NCI-H510A (cell line): ENCODE measurements around the gene PRKCZ.
"Not testable (repeated sequence)": the region's sequence is repeated elsewhere in the genome, so short reads cannot be mapped to it uniquely, and the experiment has no call there.

Source experiments
- DNase-seq: peaks from one replicate; lab custom pipeline; 2025; lab: John Stamatoyannopoulos, UW

The PRKCZ gene

GRCh38 chr1:2135441-2135841 is 85.2 kb downstream of the PRKCZ start:
- DNase-seq = no peak

GRCh38 chr1:2135941-2136340 is 85.7 kb downstream of the PRKCZ start:
- DNase-seq = no peak

DNA sequence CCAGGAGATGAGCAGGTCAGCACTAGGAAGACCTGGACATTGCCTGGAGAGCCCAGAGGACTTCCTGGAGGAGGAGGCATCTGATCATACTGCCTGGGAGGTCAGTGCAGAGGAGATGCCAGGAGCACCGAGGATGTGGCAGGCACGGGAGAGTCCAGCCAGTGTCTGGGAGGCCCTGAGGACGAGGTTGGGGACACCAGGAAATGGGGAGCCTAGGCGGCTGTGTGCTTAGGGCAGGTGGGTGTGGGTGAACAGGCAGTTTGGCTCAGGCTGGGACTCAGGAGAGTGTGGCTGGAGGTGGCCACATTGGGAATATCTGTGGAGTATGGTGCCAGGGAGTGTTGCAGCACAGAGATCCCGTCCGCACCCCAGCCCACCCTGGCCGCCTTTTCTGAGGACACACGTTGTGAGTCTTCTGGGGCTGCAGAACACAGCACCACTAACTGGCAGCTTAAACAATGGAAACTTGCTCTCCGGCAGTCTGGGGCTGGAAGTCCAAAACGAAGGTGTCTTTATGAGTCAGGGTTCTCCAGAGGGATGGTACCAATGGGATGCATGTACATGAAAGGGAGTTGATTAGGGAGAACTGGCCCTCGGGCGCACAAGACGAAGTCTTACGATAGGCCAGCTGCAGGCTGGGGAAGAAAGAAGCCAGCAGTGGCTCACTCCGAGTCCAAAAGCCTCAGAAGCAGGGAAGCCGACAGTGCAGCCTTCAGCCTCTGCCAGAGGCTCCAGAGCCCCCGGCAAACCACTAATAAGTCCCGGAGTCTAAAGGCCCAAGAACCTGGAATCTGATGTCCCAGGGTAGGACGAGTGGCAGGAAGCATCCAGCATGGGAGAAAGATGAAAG is 86.4 kb downstream of the PRKCZ start:
- no peak for DNase-seq

DNA sequence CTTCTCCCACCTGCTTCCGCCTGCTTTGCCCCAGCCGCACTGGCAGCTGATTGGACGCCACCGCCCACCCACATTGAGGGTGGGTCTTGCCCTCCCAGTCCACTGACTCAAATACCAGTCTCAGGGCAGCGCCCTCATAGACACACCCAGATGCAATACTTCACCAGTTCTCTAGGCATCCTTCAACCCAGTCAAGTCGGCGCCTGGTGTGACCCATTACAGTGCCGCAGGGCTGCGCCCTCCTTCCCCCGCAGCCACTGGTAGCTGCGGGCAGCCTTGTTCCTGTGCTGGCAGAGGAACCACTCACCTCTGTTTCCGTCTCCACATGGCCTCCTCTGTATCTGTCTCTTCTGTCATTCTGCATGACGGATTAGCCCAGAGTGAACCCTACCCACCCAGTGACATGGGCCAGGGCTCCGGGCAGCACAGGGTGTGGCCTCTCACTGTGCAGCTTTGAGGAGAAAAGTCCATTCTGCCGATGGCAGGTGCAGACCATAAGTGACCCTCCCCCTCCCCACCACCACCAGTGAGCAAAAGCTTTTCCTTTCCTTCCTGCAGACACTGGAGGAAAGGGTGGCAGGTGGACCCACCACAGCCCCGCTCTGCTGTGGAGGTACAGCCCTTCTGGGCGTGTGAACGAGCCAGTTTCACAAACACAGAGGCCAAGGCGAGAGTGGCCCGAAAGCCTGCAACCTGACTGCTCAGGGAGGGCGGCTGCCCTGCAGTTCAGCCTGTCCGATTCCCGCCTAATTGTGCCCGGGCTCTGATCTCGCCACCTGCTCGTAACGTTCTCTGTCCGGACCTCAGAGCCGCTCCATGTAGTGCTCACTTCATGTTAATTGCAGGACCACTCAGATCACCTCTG is 87.3 kb downstream of the PRKCZ start:
- no peak for DNase-seq

- DNase-seq = not testable (repeated sequence)
Measured at GRCh38 chr1:2139156-2139555, 88.9 kb downstream of the PRKCZ start.

DNA sequence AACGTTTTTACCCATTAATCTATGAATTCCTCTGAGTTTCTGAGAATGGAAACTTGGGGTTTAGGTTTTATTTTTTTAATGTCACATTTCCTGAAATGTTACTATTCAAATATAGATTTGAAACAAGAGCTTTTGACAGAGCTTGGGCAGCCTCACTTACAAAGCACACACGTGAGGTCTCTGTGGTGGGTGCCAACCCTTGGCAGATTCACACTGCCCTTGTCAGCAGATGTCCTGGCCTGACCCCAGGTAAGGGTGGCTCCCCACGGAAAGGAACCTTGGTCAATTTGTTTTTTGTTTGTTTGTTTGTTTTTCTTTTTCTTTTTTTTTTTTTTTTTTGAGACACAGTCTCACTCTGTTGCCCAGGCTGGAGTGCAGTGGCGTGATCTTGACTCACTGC is 90.8 kb downstream of the PRKCZ start:
- DNase-seq = no peak

- no peak for DNase-seq
Measured at GRCh38 chr1:2143814-2144500, 93.7 kb downstream of the PRKCZ start.

- no peak for DNase-seq
Measured at GRCh38 chr1:2144501-2145090, 94.4 kb downstream of the PRKCZ start.

- no peak for DNase-seq
Measured at GRCh38 chr1:2145946-2146835, 96.0 kb downstream of the PRKCZ start.

GRCh38 chr1:2146836-2147517 is 96.8 kb downstream of the PRKCZ start:
- no peak for DNase-seq

DNA sequence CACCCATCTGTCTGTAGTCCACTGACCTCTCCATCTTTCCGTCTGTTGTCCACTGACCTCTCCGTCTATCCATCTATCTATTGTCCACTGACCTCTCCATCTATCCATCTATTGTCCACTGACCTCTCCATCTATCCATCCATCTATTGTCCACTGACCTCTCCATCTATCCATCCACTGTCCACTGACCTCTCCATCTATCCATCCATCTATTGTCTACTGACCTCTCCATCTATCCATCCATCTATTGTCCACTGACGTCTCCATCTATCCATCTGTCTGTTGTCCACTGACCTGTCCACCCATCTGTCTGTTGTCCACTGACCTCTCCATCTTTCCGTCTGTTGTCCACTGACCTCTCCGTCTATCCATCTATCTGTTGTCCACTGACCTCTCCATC is 97.7 kb downstream of the PRKCZ start:
- not testable (repeated sequence) for DNase-seq

DNA sequence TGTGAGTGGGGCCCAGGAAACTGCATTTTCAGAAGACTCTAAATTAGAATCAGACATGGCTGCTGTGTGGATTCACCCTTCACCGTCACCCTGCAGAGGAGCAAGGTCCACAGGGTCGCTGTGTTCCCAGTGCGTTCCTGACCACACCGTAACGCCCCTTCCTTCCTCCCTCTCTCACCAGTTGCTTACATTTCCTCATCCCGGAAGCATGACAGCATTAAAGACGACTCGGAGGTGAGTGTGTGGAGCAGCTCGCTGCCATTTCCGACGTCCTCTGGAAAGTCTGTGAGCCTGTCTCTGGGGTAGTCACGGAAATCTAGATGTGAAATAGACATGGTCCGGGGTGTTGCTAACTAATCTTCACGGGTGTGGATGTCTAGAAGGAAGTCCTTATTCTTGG is 98.5 kb downstream of the PRKCZ start:
- no peak for DNase-seq

GRCh38 chr1:2150801-2151200 is 100.6 kb downstream of the PRKCZ start:
- no peak for DNase-seq

GRCh38 chr1:2151252-2151651 is 101.0 kb downstream of the PRKCZ start:
- DNase-seq = no peak

DNA sequence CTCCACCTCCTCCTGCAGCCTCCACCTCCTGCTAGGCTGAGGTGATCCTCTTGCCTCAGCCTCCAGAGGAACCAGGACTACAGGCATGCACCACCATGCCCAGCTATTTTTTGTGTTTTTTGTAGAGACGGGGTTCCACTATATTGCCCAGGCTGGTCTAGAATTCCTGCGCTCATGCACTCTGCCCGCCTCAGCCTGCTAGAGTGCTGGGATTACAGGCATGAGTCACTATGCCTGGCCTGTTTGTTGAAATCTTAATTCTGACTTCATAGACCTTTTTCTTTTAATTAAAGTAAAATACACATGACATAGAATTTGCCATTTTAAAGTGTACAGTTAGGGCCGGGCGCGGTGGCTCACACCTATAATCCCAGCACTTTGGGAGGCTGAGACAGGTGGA is 101.7 kb downstream of the PRKCZ start:
- no peak for DNase-seq

DNA sequence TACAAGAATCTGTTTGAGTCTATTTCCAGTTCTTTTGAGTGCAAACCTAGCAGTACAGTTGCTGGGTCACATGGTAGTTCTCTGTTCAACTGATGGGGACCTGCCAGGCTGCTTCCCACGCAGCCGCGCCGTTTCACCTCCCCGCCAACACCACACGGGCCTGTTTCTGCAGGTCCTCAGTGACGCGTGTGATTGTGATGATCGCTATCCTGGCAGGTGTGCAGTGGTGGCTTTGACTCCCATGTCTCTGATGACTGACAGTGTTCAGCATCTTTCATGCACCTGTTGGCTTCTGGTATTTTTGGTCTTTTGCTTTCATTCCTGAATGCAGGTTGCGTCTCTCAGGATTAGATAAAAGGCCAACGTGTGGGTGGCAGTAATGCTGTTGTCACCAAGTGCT is 102.7 kb downstream of the PRKCZ start:
- DNase-seq = no peak

DNA sequence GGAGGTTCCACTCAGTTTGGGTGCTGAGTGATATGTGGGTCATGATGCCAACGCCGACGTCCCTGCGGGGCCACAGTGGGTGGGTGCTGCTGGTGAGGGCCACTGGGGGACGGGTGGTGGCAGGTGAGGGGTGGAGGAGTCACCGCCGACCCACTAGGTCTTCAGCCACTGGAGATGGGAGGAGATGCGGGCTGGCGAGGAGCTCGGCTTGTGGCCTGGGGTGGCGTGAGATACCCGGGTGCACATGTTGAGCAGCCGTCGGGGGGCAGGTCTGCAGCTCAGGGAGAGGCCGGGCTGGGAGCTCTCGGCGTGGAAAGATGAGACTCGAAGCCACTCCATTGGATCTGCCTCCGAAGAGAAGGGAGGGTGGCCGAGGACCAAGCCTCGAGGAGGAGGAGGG is 103.8 kb downstream of the PRKCZ start:
- DNase-seq = no peak

DNA sequence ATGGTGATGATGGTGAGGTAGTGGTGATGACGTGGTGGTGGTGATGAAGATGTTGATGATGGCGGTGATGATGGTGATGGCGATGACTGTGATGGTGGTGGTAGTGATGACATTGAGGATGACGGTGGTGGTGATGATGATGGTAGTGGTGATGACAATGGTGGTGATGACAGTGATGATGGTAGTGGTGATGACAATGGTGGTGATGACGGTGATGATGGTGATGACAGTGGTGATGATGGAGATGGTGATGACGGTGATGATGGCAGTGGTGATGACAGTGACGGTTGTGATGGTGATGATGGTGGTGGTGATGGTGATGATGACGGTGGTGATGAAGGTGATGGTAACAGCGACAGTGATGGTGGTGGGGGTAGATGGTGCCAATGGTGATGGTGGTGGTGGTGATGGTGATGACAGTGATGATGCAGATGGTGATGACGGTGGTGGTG is 105.0 kb downstream of the PRKCZ start:
- no peak for DNase-seq

GRCh38 chr1:2155788-2156187 is 105.6 kb downstream of the PRKCZ start:
- no peak for DNase-seq

GRCh38 chr1:2156866-2157265 is 106.7 kb downstream of the PRKCZ start:
- DNase-seq = no peak
